ENCODE results near the gene MEGF11. TPM values are rescaled to one million over a fixed set of nuclear protein-coding genes. Genes with fewer than 3 reads are reported as not detected.

The MEGF11 gene
- total and polyA plus RNA-seq, 9 donors: 0.04 to 11.4 (median 0.40) TPM; not detected in 2

DNA sequence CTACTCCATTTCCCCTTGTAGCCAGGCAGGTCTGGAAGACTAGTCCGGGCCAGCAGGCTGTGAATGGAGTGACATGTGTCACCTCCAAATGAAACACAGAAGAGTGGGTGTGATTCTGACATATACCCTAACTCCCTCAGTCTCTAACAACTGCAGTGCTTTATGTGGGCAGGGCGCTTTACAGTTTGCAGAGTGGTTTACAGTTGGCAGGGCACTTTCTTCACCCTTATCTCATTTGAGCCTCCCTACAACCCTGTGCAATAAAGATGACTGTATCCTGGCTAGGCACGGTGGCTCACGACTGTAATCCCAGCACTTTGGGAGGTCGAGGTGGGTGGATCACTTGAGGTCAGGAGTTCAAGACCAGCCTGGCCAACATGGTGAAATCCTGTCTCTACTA is 208.0 kb downstream of the MEGF11 start:
- no peaks in the 10 kb centered on the region for H3K27me3 ChIP-seq
- TF ChIP-seq EP300 (IDR thresholded peaks at IDR 0.05) (no peak), POLR2A (IDR thresholded peaks at IDR 0.05) (no peak)
- TF ChIP-seq, protein P1, sequence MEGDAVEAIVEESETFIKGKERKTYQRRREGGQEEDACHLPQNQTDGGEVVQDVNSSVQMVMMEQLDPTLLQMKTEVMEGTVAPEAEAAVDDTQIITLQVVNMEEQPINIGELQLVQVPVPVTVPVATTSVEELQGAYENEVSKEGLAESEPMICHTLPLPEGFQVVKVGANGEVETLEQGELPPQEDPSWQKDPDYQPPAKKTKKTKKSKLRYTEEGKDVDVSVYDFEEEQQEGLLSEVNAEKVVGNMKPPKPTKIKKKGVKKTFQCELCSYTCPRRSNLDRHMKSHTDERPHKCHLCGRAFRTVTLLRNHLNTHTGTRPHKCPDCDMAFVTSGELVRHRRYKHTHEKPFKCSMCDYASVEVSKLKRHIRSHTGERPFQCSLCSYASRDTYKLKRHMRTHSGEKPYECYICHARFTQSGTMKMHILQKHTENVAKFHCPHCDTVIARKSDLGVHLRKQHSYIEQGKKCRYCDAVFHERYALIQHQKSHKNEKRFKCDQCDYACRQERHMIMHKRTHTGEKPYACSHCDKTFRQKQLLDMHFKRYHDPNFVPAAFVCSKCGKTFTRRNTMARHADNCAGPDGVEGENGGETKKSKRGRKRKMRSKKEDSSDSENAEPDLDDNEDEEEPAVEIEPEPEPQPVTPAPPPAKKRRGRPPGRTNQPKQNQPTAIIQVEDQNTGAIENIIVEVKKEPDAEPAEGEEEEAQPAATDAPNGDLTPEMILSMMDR (IDR thresholded peaks at IDR 0.05): no peak
- no peaks in the 10 kb centered on the region for H3K9me3 ChIP-seq
- H3K27ac ChIP-seq: no peak overlapping the region
- no peaks in the 10 kb centered on the region for H3K36me3 ChIP-seq
- 65 to 74% (median 68%) methylated on average over 5 of the region's 5 CpGs for WGBS, 3 donors
- no peak for DNase-seq
- no peak overlapping the region for H3K4me3 ChIP-seq
- no peaks in the 10 kb centered on the region for H3K4me1 ChIP-seq (ENCODE audit: insufficient read depth)
- intact Hi-C loops (cut with DNase I): no loop called here

DNA sequence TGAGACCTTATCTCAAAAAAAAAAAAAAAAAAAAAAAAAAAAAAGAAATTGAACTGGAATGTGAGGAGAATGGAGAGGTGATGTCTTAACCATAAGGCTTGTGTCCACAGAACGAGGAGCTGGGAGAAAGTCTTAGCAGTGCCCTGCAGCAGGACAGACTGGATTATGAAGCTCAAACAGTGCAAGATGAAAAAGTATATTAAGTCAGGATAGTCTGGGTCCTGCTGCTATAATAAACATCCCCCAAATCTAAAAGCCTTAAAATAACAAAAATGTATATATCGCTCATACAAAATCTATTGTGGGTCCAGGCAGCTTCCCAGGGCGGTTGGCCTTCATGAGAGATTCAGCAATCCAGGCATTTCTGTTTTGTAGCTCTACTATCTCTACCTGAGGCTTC is 208.7 kb downstream of the MEGF11 start:
- WGBS, 3 donors: 78 to 82% (median 81%) methylated on average over 3 of the region's 3 CpGs
- Histone ChIP-seq H3K36me3 (no peaks in the 10 kb centered on the region), H3K4me3 (no peak overlapping the region), H3K27ac (no peak overlapping the region), H3K4me1 (ENCODE audit: insufficient read depth) (no peaks in the 10 kb centered on the region), H3K27me3 (no peaks in the 10 kb centered on the region), H3K9me3 (no peaks in the 10 kb centered on the region)
- intact Hi-C loops (cut with DNase I): no loop called here
- DNase-seq: no peak
- TF ChIP-seq, protein P1 (IDR thresholded peaks at IDR 0.05): no peak
- no peak for TF ChIP-seq POLR2A (IDR thresholded peaks at IDR 0.05)
- TF ChIP-seq EP300 (IDR thresholded peaks at IDR 0.05): no peak

GRCh38 chr15:66043264-66043663 is 210.3 kb downstream of the MEGF11 start:
- Histone ChIP-seq H3K27ac (no peak overlapping the region), H3K4me3 (no peak overlapping the region), H3K27me3 (no peaks in the 10 kb centered on the region), H3K4me1 (ENCODE audit: insufficient read depth) (no peaks in the 10 kb centered on the region), H3K36me3 (no peaks in the 10 kb centered on the region), H3K9me3 (no peaks in the 10 kb centered on the region)
- no peak for TF ChIP-seq EP300 (IDR thresholded peaks at IDR 0.05)
- no peak for TF ChIP-seq POLR2A (IDR thresholded peaks at IDR 0.05)
- TF ChIP-seq, protein P1 (IDR thresholded peaks at IDR 0.05): no peak
- WGBS, 3 donors: 48 to 65% (median 54%) methylated on average over 8 of the region's 8 CpGs
- intact Hi-C loops (cut with DNase I): no loop called here
- no peak for DNase-seq

- Histone ChIP-seq H3K4me1 (ENCODE audit: insufficient read depth) (no peaks in the 10 kb centered on the region), H3K27ac (no peak overlapping the region), H3K9me3 (no peaks in the 10 kb centered on the region), H3K36me3 (no peaks in the 10 kb centered on the region), H3K4me3 (no peak overlapping the region), H3K27me3 (no peaks in the 10 kb centered on the region)
- intact Hi-C loops (cut with DNase I): no loop called here
- no peak for TF ChIP-seq POLR2A (IDR thresholded peaks at IDR 0.05)
- TF ChIP-seq, protein P1 (IDR thresholded peaks at IDR 0.05): no peak
- no peak for TF ChIP-seq EP300 (IDR thresholded peaks at IDR 0.05)
- DNase-seq: no peak
- 49 to 64% (median 62%) methylated on average over 5 of the region's 5 CpGs for WGBS, 3 donors
Measured at GRCh38 chr15:66042624-66043023, 210.9 kb downstream of the MEGF11 start.
